WI38 (cell line): ENCODE measurements around the gene MEN1.
"Not testable (repeated sequence)": the region's sequence is repeated elsewhere in the genome, so short reads cannot be mapped to it uniquely, and the experiment has no call there.

Source experiments
- H3K4me3 ChIP-seq: 2 replicates; pipeline ENCODE4 v1.5.1; 2011; ENCODE audit warnings: low read depth, mild to moderate bottlenecking, control low read depth, low read length
- TF ChIP-seq, protein P1 (sequence below): IDR thresholded peaks from 2 replicates; pipeline ENCODE4 v1.5.1; 2012; ENCODE audit warnings: low read depth, mild to moderate bottlenecking, control low read depth, low read length

The MEN1 gene

DNA sequence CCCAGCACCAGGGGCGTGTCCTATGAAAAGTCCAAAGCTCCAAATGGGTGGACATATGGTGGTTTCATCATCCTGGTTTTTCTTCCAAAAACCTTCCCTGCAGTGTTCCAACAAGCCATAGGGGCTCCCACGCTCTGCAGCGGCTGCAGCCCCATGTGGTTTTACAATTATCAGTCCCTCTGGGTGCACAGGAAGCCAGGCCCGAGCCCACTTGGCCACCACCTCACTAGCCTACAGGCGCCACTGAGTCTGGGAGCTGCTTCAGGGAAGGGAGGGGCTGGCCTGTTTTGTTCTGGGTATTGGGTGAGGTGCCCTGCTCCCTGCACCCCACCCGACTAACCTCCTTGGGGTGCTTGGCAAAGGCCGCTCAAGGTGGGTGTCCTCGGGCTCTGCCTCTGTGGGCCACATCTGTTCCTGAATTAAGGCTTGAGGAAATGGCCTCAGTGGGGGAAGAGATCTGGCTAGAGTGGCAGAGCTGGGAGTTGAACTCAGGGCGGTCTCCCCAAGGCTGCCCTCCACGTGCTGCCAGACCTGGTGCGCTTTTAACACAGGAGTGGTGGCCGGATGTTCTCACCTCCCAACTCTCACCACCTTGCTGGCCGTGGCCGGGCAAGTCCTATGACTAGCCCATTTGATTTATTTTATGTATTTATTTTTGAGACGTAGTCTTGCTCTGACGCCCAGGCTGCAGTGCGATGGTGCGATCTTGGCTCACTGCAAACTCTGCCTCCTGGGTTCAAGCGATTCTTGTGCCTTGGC lies 39.4 kb upstream of the MEN1 start:
- TF ChIP-seq, protein P1, sequence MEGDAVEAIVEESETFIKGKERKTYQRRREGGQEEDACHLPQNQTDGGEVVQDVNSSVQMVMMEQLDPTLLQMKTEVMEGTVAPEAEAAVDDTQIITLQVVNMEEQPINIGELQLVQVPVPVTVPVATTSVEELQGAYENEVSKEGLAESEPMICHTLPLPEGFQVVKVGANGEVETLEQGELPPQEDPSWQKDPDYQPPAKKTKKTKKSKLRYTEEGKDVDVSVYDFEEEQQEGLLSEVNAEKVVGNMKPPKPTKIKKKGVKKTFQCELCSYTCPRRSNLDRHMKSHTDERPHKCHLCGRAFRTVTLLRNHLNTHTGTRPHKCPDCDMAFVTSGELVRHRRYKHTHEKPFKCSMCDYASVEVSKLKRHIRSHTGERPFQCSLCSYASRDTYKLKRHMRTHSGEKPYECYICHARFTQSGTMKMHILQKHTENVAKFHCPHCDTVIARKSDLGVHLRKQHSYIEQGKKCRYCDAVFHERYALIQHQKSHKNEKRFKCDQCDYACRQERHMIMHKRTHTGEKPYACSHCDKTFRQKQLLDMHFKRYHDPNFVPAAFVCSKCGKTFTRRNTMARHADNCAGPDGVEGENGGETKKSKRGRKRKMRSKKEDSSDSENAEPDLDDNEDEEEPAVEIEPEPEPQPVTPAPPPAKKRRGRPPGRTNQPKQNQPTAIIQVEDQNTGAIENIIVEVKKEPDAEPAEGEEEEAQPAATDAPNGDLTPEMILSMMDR = no peak; the same call in 1 of the 2 replicates
- no peak overlapping the region for H3K4me3 ChIP-seq

DNA sequence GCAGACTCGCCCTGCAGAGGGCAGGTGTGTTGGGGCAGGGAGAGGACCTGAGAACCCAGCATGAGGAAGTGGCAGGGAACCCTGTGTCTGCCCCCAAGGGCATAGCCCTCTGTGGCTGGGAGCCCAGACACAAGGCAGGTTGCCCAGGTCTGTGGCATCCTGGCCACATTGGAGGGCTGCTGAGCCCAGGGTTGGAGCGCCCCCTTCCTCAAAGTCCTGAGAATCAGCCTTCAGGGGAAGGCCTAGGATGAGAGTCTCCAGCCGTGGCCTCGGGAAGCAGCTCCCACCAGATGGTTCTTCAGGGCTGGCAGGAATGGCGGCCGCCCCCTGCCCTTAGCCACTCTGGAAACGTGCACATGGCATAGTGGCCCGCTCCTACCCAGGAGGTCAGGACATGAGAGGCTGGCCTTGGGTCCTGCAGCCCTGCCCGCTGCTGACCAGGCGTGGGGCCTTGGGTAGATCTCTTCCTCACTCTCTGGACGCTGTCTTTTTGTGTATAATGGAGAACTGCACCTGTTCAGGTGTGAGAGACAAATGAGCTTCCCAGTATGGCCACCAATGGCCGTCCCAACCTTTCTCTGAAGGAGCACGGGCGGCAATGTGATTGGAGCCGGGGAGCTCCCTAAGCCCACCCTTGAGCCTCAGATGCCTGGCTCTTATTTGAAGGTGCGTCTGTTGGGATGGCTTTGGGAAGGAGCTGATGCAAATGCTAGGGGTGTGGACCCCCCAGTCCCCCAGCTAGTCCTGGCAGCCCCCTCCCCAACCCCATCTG lies 38.7 kb upstream of the MEN1 start:
- H3K4me3 ChIP-seq = no peak overlapping the region
- TF ChIP-seq, protein P1 = no peak

DNA sequence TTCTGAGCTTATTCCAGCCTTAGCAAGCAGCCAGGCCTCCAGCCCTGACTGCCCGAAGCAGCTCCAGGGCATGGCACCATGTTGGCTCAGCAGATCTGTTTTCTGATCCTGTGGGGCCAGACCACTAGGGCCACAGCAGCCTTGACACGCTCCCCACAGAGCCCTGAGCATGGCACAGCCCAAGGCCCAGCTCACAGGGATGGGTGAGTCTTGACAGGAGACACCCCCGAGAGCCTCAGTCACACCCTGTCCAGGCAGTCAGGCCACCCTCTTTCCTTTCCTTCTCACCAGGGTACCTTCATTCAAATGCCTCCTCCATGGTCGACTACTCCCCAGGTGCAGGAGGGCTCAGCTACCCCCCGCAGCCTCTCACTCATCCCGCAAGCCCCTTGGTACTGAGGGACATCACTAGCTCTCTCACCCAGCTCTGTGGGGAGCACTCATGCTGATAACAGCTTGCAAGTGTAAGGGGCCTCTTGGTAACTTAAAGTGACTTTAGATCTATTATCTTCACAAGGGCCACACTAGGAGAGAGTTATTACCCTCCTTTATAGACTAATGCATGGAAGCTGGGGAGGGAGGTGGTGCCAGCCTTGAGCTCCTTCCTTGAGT lies 38.0 kb upstream of the MEN1 start:
- TF ChIP-seq, protein P1 = no peak
- no peak overlapping the region for H3K4me3 ChIP-seq

- TF ChIP-seq, protein P1 = peak; percentile 92
- H3K4me3 ChIP-seq = no peak overlapping the region
Observed at GRCh38 chr11:64846998-64847666, 36.8 kb upstream of the MEN1 start.

DNA sequence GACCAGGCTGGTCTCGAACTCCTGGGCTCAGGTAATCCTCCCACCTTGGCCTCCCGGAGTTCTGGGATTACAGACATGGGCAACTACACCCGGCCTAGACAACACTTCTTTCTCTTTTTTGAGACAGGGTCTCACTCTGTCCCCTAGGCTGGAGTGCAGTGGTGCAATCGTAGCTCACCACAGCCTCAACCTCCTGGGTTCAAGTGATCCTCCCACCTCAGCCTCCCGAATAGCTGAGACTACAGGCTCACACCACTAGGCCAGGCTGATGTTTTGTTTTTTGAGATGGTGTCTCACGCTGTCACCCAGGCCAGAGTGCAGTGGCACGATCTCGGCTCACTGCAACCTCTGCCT lies 35.4 kb upstream of the MEN1 start:
- not testable (repeated sequence) for H3K4me3 ChIP-seq

GRCh38 chr11:64845129-64845775 lies 34.9 kb upstream of the MEN1 start:
- TF ChIP-seq, protein P1 = no peak

GRCh38 chr11:64844330-64845128 lies 34.2 kb upstream of the MEN1 start, which contains the start of gene CDC42BPG:
Gene CDC42BPG, minus strand, starts transcription at chr11:64844653. Its CDS starts 84 bp downstream, at chr11:64844569.
- TF ChIP-seq, protein P1 = peak; percentile 46
- no peak within 1 kb of the TSS for H3K4me3 ChIP-seq

More at GRCh38 chr11:64845129-64845775, 34.9 kb upstream of the MEN1 start:
- H3K4me3 ChIP-seq = no peak overlapping the region
